LNCAP (cell line): ENCODE results near the gene NBL1.

Source experiments
- CTCF ChIP-seq: fragments of 450-650 bp; IDR thresholded peaks from 2 replicates; pipeline ENCODE4 v1.5.1; 2017; ENCODE audit warnings: mild to moderate bottlenecking

NBL1 gene

GRCh38 chr1:19657511-19657910 lies 13.4 kb downstream of the NBL1 start:
- TF ChIP-seq CTCF = no peak

DNA sequence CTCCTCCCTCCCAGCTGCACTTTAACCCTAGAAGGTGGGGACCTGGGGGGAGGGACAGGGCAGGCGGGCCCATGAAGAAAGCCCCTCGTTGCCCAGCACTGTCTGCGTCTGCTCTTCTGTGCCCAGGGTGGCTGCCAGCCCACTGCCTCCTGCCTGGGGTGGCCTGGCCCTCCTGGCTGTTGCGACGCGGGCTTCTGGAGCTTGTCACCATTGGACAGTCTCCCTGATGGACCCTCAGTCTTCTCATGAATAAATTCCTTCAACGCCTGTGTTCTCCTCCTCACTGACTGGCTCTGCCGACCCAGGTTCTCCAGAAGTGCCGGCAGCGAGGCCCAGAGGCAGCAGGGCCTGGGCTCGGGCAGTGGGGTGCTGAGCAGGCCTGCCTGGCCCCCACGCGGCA lies 14.1 kb downstream of the NBL1 start:
- TF ChIP-seq CTCF = no peak

- TF ChIP-seq CTCF = peak; percentile 50
Measured at GRCh38 chr1:19661721-19662228, 17.7 kb downstream of the NBL1 start.

- no peak for TF ChIP-seq CTCF
Measured at GRCh38 chr1:19662313-19662712, 18.2 kb downstream of the NBL1 start.

DNA sequence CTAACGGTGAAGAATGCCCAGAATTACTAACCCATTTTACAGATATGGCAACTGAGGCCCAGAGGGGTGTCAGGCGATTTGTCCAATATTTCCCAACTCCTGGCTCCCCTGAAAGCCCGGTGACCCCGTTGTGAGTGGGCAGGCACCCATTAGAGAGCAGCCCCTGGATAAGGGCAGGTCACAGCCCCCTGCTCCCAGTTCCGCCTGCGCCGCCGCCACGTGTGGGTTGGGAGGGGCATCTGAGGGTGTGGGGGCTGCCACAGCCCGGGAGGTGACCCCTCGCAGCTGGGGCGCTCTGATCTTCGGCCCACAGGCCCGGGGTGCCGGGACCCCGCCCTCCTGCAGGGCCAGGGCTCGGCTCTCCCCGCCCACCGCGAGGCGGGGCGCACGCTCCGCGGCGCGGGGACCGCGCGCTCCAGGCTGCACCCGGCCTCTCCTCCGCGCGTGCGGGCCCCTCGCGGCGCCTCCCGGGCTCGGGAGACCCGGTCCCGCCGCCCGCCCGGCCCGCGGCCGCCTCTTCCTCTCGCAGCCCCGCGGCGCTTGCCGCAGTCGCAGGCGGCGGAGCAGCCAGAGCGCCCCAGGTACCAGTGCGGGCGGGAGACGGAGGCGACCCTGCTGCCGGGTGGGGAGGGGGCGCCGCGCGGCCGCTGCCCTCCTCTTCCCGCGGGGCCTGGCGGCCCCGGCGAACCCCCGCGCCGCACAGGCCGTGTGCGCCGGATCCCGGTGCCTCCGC lies 20.5 kb downstream of the NBL1 start, which contains the start of gene HTR6:
TSS of gene HTR6 (plus strand) at position 423 of the 733 bp plus-strand sequence. CDS start 879 bp downstream, outside the sequence.
- no peak for TF ChIP-seq CTCF

- no peak for TF ChIP-seq CTCF
Measured at GRCh38 chr1:19665186-19665495, 21.0 kb downstream of the NBL1 start.

GRCh38 chr1:19665496-19666465 lies 21.7 kb downstream of the NBL1 start:
- no peak for TF ChIP-seq CTCF
